K562 (cell line): Measurements from ENCODE around the gene IQCK. TPM values are rescaled to one million over a fixed set of nuclear protein-coding genes. Genes with fewer than 3 reads are reported as not detected.

ENCODE experiments used
- ATAC-seq: fragments of 200-7000 bp; cut with Tn5 transposase; 3 replicates; pipeline ENCODE4 v1.9.1; 2020; ENCODE audit warnings: moderate library complexity
- BruUV-seq: library from RNA; stranded (reverse); fragments of 400-500 nt; replicated peaks from 2 replicates; lab custom pipeline; 2021; lab: Mats Ljungman, UMichigan
- CTCF ChIA-PET: fragments of 300-600 bp; formaldehyde crosslinking; extraction: SDS; loops from one replicate; lab custom pipeline; 2021; ENCODE audit warnings: low intra/inter-chr PET ratio; lab: Yijun Ruan, JAX
- POLR2A ChIA-PET: fragments of 300-600, 350-650 bp; sonication (Branson Sonifier 250); formaldehyde crosslinking; extraction: SDS; loops from one replicate; lab custom pipeline; 2021; ENCODE audit warnings: antibody characterized with exemption, inconsistent platforms; lab: Yijun Ruan, JAX
- DNase-seq, 4 experiments: peaks; one replicate each; pipeline versions ENCODE4 v3.0.0 to v3.0.0-alpha.2; 2011 to 2018; ENCODE audit warnings: low spot score in 3 of 4, mixed read lengths in 3 of 4; ENCODE audit errors: extremely low read depth in 1 of 4
- FAIRE-seq: peaks from 2 replicates; lab custom pipeline; 2011; peaks lifted over from hg19 to GRCh38; lab: Jason Lieb, UNC
- H2AFZ ChIP-seq: 2 replicates; pipeline ENCODE4 v1.6.0; 2011; ENCODE audit warnings: low read depth, low read length, control low read depth, inconsistent platforms
- H3K27ac ChIP-seq: fragments of 200-600 bp; 3 replicates; pipeline ENCODE4 v1.8.0; 2011; ENCODE audit warnings: low read depth, mild to moderate bottlenecking, control low read depth, inconsistent platforms, low read length, moderate library complexity, mixed read lengths; ENCODE audit errors: extremely low read depth
- H3K27me3 ChIP-seq, 2 experiments: fragments of 300-600 bp in 1 of 2; 2 replicates in 1 of 2; 3 replicates in 1 of 2; pipeline versions ENCODE4 v1.6.0 to v1.8.0; 2011; ENCODE audit warnings: inconsistent platforms in 2 of 2, low read length in 2 of 2, mild to moderate bottlenecking in 1 of 2, mixed read lengths in 1 of 2, moderate library complexity in 1 of 2; ENCODE audit not compliant: control insufficient read depth in 2 of 2, insufficient read depth in 2 of 2
- H3K36me3 ChIP-seq: fragments of 300-600 bp; 3 replicates; pipeline ENCODE4 v1.8.0; 2011; ENCODE audit warnings: mild to moderate bottlenecking, low read length, inconsistent platforms; ENCODE audit not compliant: control insufficient read depth, insufficient read depth
- H3K4me1 ChIP-seq, 2 experiments: fragments of 200-600 bp in 1 of 2; replicated peaks in 1 of 2; 2 replicates in 1 of 2; 3 replicates in 1 of 2; pipeline versions ENCODE4 v1.5.1 to v1.8.0; 2011; ENCODE audit warnings: inconsistent platforms in 2 of 2, low read length in 2 of 2, mild to moderate bottlenecking in 1 of 2, mixed read lengths in 1 of 2, moderate library complexity in 1 of 2; ENCODE audit not compliant: control insufficient read depth in 2 of 2, insufficient read depth in 2 of 2
- H3K4me2 ChIP-seq: 2 replicates; pipeline ENCODE4 v1.6.1; 2011; ENCODE audit warnings: low read length, control low read depth, inconsistent platforms, mixed read lengths; ENCODE audit not compliant: insufficient read depth
- H3K4me3 ChIP-seq: fragments of 200-600 bp; sonication (generic), shearing (Covaris generic); 2 replicates; pipeline ENCODE4 v1.5.1; 2016; ENCODE audit warnings: control low read depth, inconsistent platforms
- H3K79me2 ChIP-seq: fragments of 200-600 bp; 3 replicates; pipeline ENCODE4 v1.8.0; 2011; ENCODE audit warnings: low read length, inconsistent platforms; ENCODE audit not compliant: control insufficient read depth, insufficient read depth
- H3K9ac ChIP-seq, 2 experiments: 2 replicates each; pipeline versions ENCODE4 v1.6.0 to v1.6.1; 2011; ENCODE audit warnings: low read depth in 2 of 2, low read length in 2 of 2, control low read depth in 1 of 2, inconsistent platforms in 1 of 2, mild to moderate bottlenecking in 1 of 2, mixed read lengths in 1 of 2; ENCODE audit not compliant: insufficient read depth in 1 of 2
- H3K9me1 ChIP-seq: one replicate; pipeline ENCODE4 v1.6.0; 2011; ENCODE audit warnings: inconsistent platforms, mild to moderate bottlenecking, low read length, moderate library complexity; ENCODE audit not compliant: control insufficient read depth, insufficient read depth
- H3K9me3 ChIP-seq: replicated peaks from 2 replicates; pipeline ENCODE4 v1.5.1; 2011; ENCODE audit warnings: low read depth, low read length, inconsistent platforms; ENCODE audit not compliant: control insufficient read depth, insufficient read depth
- H4K20me1 ChIP-seq: replicated peaks from 2 replicates; pipeline ENCODE4 v1.6.1; 2011; ENCODE audit warnings: low read length, inconsistent platforms, mixed read lengths; ENCODE audit not compliant: control insufficient read depth, insufficient read depth
- BRCA1 ChIP-seq, 2 experiments: fragments of 450-650 bp in 1 of 2; sonication (generic) in 1 of 2; formaldehyde crosslinking in 1 of 2; IDR thresholded peaks; 2 replicates each; pipeline versions ENCODE4 v1.5.0 to v1.6.1; 2017 to 2020; ENCODE audit warnings: mild to moderate bottlenecking in 1 of 2, missing genetic modification reagents in 1 of 2
- ELF1 ChIP-seq: fragments of 200-800 bp; sonication (Bioruptor generic); IDR thresholded peaks from 2 replicates; pipeline ENCODE4 v1.6.1; 2016; ENCODE audit warnings: missing genetic modification characterization, missing compliant biosample characterization
- GABPB1 ChIP-seq: sonication (generic); formaldehyde crosslinking; IDR thresholded peaks from 2 replicates; pipeline ENCODE4 v1.8.0; 2022; ENCODE audit warnings: mild to moderate bottlenecking, missing genetic modification reagents
- HOXB6 ChIP-seq: fragments of 250-450 bp; sonication (Bioruptor Pico); IDR thresholded peaks from 2 replicates; pipeline ENCODE4 v1.5.1; 2022; ENCODE audit warnings: mild to moderate bottlenecking, borderline replicate concordance
- MAFF ChIP-seq: IDR thresholded peaks from 2 replicates; pipeline ENCODE4 v1.6.1; 2012; ENCODE audit warnings: low read length, improper control_type of control experiment
- MAFG ChIP-seq: fragments of 450-650 bp; conservative IDR thresholded peaks from 2 replicates; pipeline ENCODE4 v1.6.1; 2016; ENCODE audit warnings: missing genetic modification characterization, missing compliant biosample characterization
- MAFK ChIP-seq: IDR thresholded peaks from 2 replicates; pipeline ENCODE4 v1.6.1; 2011; ENCODE audit warnings: low read length, improper control_type of control experiment
- MBD2 ChIP-seq: sonication (generic); IDR thresholded peaks from 2 replicates; pipeline ENCODE4 v1.6.1; 2016; ENCODE audit warnings: low read depth, borderline replicate concordance
- PBX2 ChIP-seq, 2 experiments: IDR thresholded peaks in 1 of 2; conservative IDR thresholded peaks in 1 of 2; 2 replicates each; pipeline ENCODE4 v1.6.1; 2016; ENCODE audit warnings: low read depth in 2 of 2, mild to moderate bottlenecking in 1 of 2, missing compliant biosample characterization in 1 of 2, missing genetic modification characterization in 1 of 2, moderate library complexity in 1 of 2
- PTBP1 ChIP-seq: fragments of 200-400 bp; formaldehyde crosslinking; IDR thresholded peaks from 2 replicates; pipeline ENCODE4 v1.6.1; 2017; ENCODE audit warnings: low read depth, low read length
- SMARCC2 ChIP-seq: fragments of 450-650 bp; IDR thresholded peaks from 2 replicates; pipeline ENCODE4 v1.6.1; 2017; ENCODE audit warnings: antibody characterized with exemption, moderate library complexity, mild to moderate bottlenecking, low read depth
- SP2 ChIP-seq: IDR thresholded peaks from 2 replicates; pipeline ENCODE4 v1.6.1; 2011; ENCODE audit warnings: mild to moderate bottlenecking, low read depth, low read length, moderate library complexity; ENCODE audit not compliant: poor library complexity, severe bottlenecking; ENCODE audit errors: extremely low read depth
- TSC22D4 ChIP-seq: fragments of 450-650 bp; IDR thresholded peaks from 2 replicates; pipeline ENCODE4 v1.6.1; 2016; ENCODE audit warnings: missing genetic modification characterization, missing biosample characterization, control low read depth
- YY1 ChIP-seq, 3 experiments: IDR thresholded peaks; 2 replicates each; pipeline ENCODE4 v1.6.1; 2011; ENCODE audit warnings: low read length in 2 of 3, mild to moderate bottlenecking in 2 of 3, moderate library complexity in 2 of 3, borderline replicate concordance in 1 of 3, control low read depth in 1 of 3, low read depth in 1 of 3; ENCODE audit not compliant: insufficient read depth in 3 of 3, insufficient replicate concordance in 2 of 3, control insufficient read depth in 1 of 3, insufficient read length in 1 of 3; ENCODE audit errors: extremely low read depth in 1 of 3
- ZBED1 ChIP-seq: IDR thresholded peaks from 2 replicates; pipeline ENCODE4 v1.6.1; 2014
- ZNF408 ChIP-seq: fragments of 250-450 bp; sonication (Bioruptor Pico); IDR thresholded peaks from 2 replicates; pipeline ENCODE4 v1.4.0; 2020; ENCODE audit warnings: low read depth, mild to moderate bottlenecking, moderate library complexity
- ZNF57 ChIP-seq: fragments of 450-650 bp; formaldehyde crosslinking; IDR thresholded peaks from 2 replicates; pipeline ENCODE4 v1.4.0; 2020; ENCODE audit warnings: mild to moderate bottlenecking, moderate library complexity
- ZNF696 ChIP-seq: fragments of 250-450 bp; sonication (Bioruptor Pico); conservative IDR thresholded peaks from 2 replicates; pipeline ENCODE4 v1.4.0; 2020; ENCODE audit warnings: mild to moderate bottlenecking, moderate library complexity
- WGBS: fragments of 100-300 bp; shearing (Covaris generic); methylation state at CpG from one replicate; pipeline ENCODE4 v1.1.6; 2016; ENCODE audit warnings: low coverage, mixed read lengths; ENCODE audit not compliant: insufficient coverage; ENCODE audit errors: missing lambda C conversion rate; 5-methylcytosine and 5-hydroxymethylcytosine counted together
- in situ Hi-C: fragments of 300-500 bp; cut with MboI; formaldehyde crosslinking; loops from 4 replicates; pipeline ENCODE4 v1.15.0; 2018; ENCODE audit warnings: inconsistent platforms, mixed read lengths
- intact Hi-C: fragments of 100-400 bp; cut with micrococcal nuclease; formaldehyde crosslinking; loops from 2 replicates; pipeline ENCODE4 v1.14.2; 2022
- polyA plus RNA-seq, 8 experiments: library from polyadenylated mRNA; depleted of rRNA in 4 of 8; stranded (reverse) in 5 of 8; unstranded in 3 of 8; fragments of >200 nt; fragmentation: Nextera tagmentation in 2 of 8; fragmentation: Illumina TruSeq in 1 of 8; extraction: Ambion mirVana in 2 of 8; extraction: Trizol in 1 of 8; gene quantifications; 2 replicates each; pipeline versions ENCODE4 v1.2.1 to v1.2.3, GENCODE V29; 2011 to 2014; ENCODE audit warnings: inconsistent platforms in 1 of 8, missing spikeins in 1 of 8
- total RNA-seq, 7 experiments: library from RNA; depleted of rRNA in 6 of 7; stranded (reverse); fragments of >200 nt in 6 of 7; fragmentation: Illumina TruSeq in 2 of 7; extraction: Trizol in 2 of 7; gene quantifications; 2 replicates each; pipeline versions ENCODE4 v1.2.1 to v1.2.3, GENCODE V29; 2011 to 2021; ENCODE audit warnings: low replicate concordance in 1 of 7
- TF ChIP-seq, protein P1 (sequence below): fragments of 450-650 bp; formaldehyde crosslinking; IDR thresholded peaks from 2 replicates; pipeline ENCODE4 v1.4.0; 2020; ENCODE audit warnings: mild to moderate bottlenecking, moderate library complexity

IQCK gene
- total and polyA plus RNA-seq, 9 of the 15 experiments (the other 6 are each of a cell fraction or from before 2014, with no cell fraction given), result 5.2 to 12.2 (median 7.3) TPM

GRCh38 chr16:19853132-19853741, 135.2 kb downstream of the IQCK start:
- Histone ChIP-seq H3K9me1 (no peaks in the 10 kb centered on the region), H3K4me1 (no peaks in the 10 kb centered on the region), H4K20me1 (no peaks in the 10 kb centered on the region), H3K9ac (no peak overlapping the region), H3K79me2 (no peaks in the 10 kb centered on the region), H2AFZ (no peak overlapping the region), H3K9me3 (no peaks in the 10 kb centered on the region), H3K27ac (no peak overlapping the region), H3K4me3 (no peak overlapping the region), H3K27me3 (peaks cover 2 to 6% of the 10 kb centered on the region in 2 experiments; a peak in 1 of 5 replicates), H3K36me3 (no peaks in the 10 kb centered on the region), H3K4me2 (no peak overlapping the region)
- no peak for ATAC-seq
- DNase-seq, result no peak
- 6% methylated on average over 8 of the region's 8 CpGs for WGBS
- ChIA-PET POLR2A (interaction anchor here (0.6 to 1.0 kb wide), 2 partner anchors 9 to 12 kb away, joined by 3 to 5 read pairs; no protein-coding TSS in a partner anchor), CTCF (no interaction called here)
- intact Hi-C loops (no loop called here), in situ Hi-C loops (no loop called here)
- FAIRE-seq, result no peak
- TF ChIP-seq SMARCC2, result no peak
- TF ChIP-seq MAFK, result no peak
- TF ChIP-seq TSC22D4 (tag), result no peak
- no peak for TF ChIP-seq GABPB1
- TF ChIP-seq MAFF, result no peak
- TF ChIP-seq YY1 (IDR thresholded peaks at IDR 0.05; ENCODE audit: borderline replicate concordance in 1 of 3, control insufficient read depth in 1 of 3, extremely low read depth in 1 of 3, insufficient read depth in 3 of 3, insufficient read length in 1 of 3, insufficient replicate concordance in 2 of 3, low read depth in 1 of 3, low read length in 2 of 3), result no peak
- TF ChIP-seq, protein P1, sequence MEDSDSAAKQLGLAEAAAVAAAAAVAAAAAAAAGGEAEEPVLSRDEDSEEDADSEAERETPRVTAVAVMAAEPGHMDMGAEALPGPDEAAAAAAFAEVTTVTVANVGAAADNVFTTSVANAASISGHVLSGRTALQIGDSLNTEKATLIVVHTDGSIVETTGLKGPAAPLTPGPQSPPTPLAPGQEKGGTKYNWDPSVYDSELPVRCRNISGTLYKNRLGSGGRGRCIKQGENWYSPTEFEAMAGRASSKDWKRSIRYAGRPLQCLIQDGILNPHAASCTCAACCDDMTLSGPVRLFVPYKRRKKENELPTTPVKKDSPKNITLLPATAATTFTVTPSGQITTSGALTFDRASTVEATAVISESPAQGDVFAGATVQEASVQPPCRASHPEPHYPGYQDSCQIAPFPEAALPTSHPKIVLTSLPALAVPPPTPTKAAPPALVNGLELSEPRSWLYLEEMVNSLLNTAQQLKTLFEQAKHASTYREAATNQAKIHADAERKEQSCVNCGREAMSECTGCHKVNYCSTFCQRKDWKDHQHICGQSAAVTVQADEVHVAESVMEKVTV, result no peak
- no peak for TF ChIP-seq ZNF57 (CRISPR knock-in tag)
- no peak for TF ChIP-seq ELF1 (tag)
- TF ChIP-seq PTBP1, result no peak
- TF ChIP-seq ZNF696, result no peak
- TF ChIP-seq ZNF408 (CRISPR knock-in tag), result no peak
- TF ChIP-seq SP2, result no peak
- no peak for TF ChIP-seq ZBED1
- no peak for TF ChIP-seq HOXB6
- TF ChIP-seq MAFG (tag), result no peak
- no peak for TF ChIP-seq BRCA1 (IDR thresholded peaks at IDR 0.05)
- TF ChIP-seq BRCA1 (CRISPR knock-in tag; IDR thresholded peaks at IDR 0.05), result no peak
- no peak for TF ChIP-seq MBD2
- no peak for TF ChIP-seq PBX2 (CRISPR knock-in tag; IDR thresholded peaks at IDR 0.05; ENCODE audit: low read depth)
- no peak for TF ChIP-seq PBX2 (tag; conservative IDR thresholded peaks at IDR 0.05; ENCODE audit: low read depth)
- BruUV-seq, result no TSS peak
